ENCODE measurements around the gene EMILIN1.

The EMILIN1 gene

DNA sequence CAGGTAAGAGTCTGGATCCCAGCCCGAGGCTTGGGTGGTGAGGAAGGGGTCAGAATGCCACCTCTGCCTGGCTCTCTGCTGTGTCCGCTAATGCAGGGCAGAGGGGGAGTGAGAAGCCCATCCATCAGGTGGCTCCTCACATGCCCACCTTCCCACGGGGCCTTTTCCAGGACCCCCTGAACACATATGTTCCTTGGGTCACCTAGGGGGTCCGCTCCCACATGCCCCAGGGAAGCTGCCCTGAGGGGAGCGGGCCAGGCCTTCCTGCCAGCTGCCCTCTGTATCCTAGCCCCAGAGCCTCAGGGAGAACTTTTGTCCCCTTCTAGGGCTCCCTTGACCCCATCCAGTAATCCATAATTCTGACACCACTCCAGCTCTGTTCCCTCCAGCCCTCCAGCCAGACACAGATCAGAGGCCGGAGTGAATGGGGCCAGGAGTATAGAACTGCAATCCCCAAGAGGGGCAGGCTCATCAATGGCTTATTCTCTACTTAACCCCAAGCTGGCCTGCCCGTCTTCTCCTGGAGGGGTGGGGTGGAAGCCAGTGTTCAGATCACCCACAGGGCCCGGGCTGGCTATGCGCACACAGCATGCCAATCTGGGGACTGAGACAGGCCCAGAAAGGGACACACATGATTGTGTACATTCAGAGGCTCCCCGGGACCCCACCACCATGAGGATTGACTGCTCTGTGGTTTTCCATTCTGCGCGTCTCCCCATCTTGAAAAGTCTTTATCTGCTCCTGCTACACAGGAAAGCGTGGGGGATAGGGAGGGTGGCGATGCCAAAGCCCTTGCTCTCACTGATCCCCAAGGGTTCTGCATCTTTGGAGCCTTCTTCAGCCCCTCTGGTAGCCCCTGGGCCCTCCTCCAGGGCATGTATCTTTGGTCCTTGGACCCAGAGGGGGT is 1.1 kb downstream of the EMILIN1 start:
- no peak for DNase-seq (ENCODE audit: low read depth, low spot score)

DNA sequence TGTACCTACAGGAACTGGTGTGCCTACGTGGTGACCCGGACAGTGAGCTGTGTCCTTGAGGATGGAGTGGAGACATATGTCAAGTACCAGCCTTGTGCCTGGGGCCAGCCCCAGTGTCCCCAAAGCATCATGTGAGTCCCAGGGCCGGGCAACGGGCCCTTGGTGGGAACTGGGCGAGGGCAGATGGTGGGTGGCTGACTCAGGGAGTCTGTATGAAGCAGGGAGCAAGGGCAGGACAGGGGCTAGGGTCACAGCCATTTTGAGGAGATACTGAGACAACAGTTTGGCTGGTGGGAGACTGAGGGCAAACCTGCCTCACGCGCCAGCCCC is 1.7 kb downstream of the EMILIN1 start:
- no peak for DNase-seq (ENCODE audit: low read depth, low spot score)

DNA sequence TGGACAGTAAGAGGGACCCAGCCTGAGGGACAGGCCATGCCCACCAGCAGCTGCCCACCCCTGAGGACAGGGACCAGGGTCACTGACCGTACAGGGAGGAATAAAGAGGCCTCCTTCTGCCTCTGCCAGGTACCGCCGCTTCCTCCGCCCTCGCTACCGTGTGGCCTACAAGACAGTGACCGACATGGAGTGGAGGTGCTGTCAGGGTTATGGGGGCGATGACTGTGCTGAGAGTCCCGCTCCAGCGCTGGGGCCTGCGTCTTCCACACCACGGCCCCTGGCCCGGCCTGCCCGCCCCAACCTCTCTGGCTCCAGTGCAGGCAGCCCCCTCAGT is 2.2 kb downstream of the EMILIN1 start:
- no peak for DNase-seq (ENCODE audit: low read depth, low spot score)

DNA sequence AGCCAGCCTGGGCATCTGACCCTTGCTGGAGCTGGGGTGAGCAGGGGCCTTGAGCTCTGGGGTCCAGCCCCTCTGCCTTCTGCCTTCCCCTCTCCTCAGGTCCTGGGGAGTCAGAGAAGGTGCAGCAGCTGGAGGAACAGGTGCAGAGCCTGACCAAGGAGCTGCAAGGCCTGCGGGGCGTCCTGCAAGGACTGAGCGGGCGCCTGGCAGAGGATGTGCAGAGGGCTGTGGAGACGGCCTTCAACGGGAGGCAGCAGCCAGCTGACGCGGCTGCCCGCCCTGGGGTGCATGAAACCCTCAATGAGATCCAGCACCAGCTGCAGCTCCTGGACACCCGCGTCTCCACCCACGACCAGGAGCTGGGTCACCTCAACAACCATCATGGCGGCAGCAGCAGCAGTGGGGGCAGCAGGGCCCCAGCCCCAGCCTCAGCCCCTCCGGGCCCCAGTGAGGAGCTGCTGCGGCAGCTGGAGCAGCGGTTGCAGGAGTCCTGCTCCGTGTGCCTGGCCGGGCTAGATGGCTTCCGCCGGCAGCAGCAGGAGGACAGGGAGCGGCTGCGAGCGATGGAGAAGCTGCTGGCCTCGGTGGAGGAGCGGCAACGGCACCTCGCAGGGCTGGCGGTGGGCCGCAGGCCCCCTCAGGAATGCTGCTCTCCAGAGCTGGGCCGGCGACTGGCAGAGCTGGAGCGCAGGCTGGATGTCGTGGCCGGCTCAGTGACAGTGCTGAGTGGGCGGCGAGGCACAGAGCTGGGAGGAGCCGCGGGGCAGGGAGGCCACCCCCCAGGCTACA is 3.8 kb downstream of the EMILIN1 start:
- no peak for DNase-seq (ENCODE audit: low read depth, low spot score)

DNA sequence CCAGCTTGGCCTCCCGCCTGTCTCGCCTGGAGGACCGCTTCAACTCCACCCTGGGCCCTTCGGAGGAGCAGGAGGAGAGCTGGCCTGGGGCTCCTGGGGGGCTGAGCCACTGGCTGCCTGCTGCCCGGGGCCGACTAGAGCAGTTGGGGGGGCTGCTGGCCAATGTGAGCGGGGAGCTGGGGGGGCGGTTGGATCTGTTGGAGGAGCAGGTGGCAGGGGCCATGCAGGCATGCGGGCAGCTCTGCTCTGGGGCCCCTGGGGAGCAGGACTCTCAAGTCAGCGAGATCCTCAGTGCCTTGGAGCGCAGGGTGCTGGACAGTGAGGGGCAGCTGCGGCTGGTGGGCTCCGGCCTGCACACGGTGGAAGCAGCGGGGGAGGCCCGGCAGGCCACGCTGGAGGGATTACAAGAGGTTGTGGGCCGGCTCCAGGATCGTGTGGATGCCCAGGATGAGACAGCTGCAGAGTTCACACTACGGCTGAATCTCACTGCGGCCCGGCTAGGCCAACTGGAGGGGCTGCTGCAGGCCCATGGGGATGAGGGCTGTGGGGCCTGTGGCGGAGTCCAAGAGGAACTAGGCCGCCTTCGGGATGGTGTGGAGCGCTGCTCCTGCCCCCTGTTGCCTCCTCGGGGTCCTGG is 4.5 kb downstream of the EMILIN1 start:
- no peak for DNase-seq (ENCODE audit: low read depth, low spot score)

DNA sequence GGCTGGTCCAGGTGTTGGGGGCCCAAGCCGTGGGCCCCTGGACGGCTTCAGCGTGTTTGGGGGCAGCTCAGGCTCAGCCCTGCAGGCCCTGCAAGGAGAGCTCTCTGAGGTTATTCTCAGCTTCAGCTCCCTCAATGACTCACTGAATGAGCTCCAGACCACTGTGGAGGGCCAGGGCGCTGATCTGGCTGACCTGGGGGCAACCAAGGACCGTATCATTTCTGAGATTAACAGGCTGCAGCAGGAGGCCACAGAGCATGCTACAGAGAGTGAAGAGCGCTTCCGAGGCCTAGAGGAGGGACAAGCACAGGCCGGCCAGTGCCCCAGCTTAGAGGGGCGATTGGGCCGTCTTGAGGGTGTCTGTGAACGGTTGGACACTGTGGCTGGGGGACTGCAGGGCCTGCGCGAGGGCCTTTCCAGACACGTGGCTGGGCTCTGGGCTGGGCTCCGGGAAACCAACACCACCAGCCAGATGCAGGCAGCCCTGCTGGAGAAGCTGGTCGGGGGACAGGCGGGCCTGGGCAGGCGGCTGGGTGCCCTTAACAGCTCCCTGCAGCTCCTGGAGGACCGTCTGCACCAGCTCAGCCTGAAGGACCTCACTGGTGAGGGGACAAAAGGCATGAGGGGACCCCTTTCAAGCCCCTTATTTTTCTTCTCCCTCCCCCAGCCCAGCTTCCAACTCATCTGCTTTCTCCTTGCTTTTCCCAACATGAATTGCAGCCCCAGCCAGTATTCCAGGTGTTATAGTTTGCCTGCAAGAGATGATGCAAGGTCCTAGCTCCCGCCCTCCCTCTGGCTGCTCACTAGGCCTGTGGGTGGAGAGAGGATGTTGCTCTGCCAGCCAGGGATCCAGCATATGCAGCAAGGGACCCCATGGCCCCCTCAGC is 5.2 kb downstream of the EMILIN1 start:
- no peak for DNase-seq (ENCODE audit: low read depth, low spot score)

DNA sequence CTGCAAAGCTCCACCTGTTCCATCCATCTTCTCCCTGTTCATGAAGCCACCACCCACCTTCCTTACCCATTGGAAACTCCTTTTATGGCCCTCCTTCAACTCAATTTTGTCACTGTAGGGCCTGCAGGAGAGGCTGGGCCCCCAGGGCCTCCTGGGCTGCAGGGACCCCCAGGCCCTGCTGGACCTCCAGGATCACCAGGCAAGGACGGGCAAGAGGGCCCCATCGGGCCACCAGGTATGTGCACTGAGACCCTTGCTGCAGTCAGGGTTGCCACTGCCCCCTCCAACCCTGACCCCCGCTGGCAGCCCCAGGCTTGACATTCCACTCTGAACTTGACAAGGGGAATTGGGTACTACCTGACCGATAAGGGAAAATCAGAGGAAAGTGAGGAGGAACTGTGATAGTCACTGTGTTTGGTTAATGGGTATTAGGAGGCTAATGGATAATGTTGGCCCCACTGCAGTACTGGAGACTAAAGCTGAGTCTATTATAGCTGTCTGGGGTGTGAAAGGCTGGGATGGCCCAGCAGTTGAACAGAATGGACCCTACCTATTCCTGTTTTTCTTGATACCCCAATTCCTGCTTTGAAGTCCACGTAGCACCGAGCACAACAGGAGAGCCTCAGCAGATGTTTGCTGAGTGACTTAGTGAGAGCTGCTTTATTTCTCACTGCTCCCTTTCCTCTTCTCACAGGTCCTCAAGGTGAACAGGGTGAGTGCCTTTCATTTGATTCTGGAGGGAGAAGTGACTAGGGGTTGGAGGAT is 6.1 kb downstream of the EMILIN1 start:
- DNase-seq (ENCODE audit: low read depth, low spot score), result no peak

DNA sequence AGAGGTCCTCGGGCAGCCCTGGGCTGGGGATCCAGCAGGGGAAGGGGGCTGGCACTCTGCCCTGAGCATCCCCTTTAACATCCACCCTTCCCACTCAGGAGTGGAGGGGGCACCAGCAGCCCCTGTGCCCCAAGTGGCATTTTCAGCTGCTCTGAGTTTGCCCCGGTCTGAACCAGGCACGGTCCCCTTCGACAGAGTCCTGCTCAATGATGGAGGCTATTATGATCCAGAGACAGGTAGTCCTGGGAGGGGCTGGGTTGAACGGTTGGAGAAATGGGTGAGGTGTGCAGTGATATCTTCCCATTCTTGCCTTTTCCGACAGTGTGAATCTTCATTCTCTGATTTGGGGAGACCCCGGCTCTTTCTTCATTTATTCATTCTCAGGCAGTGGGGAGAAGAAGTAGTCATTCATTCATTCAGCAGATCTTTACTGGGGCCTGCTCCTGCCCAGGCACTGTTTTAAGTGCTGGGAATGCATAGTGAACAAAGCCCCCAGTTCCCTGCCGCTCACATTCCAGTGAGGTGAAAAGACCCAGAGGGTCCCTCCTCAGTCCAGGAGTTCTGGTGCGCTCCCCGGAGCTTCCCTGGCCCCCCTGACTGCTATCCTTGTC is 6.8 kb downstream of the EMILIN1 start:
- no peak for DNase-seq (ENCODE audit: low read depth, low spot score)

DNA sequence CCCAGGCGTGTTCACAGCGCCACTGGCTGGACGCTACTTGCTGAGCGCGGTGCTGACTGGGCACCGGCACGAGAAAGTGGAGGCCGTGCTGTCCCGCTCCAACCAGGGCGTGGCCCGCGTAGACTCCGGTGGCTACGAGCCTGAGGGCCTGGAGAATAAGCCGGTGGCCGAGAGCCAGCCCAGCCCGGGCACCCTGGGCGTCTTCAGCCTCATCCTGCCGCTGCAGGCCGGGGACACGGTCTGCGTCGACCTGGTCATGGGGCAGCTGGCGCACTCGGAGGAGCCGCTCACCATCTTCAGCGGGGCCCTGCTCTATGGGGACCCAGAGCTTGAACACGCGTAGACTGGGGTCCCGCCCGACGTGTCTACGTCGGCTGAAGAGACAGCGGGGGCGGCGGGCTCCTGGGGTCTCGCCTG is 7.3 kb downstream of the EMILIN1 start:
- DNase-seq (ENCODE audit: low read depth, low spot score), result peak; percentile 87

DNA sequence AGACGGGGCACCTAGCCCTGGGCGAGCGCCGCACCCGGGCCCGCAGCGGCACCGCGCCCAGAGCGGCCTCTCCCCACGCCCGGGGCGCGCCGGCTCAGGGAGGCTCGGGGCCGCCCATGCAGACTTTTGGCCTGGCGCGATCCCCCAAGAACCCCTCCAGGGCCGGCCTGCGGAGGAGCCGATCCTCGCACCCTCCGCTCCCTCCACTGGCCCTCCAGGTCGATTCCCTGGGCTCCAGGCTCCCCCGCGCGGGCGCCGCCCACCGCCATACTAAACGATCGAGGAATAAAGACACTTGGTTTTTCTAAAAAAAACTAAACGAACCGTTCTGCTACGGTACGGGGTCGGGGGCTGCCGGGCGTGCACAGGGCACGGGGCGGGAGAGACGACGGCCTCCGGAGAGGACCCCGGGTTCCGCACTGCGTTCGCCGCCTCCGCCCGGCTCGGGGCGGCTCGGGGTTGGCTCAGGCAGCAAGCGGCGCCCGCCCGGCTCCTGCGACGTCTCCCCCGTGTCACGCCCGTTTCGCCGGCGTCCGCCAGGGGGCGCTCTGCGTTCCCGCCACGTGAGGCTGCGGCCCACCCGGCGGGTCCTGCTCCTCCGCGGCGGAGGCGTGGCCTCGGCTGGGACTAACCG is 7.8 kb downstream of the EMILIN1 start:
- peak; percentile 99 for DNase-seq (ENCODE audit: low read depth, low spot score)

DNA sequence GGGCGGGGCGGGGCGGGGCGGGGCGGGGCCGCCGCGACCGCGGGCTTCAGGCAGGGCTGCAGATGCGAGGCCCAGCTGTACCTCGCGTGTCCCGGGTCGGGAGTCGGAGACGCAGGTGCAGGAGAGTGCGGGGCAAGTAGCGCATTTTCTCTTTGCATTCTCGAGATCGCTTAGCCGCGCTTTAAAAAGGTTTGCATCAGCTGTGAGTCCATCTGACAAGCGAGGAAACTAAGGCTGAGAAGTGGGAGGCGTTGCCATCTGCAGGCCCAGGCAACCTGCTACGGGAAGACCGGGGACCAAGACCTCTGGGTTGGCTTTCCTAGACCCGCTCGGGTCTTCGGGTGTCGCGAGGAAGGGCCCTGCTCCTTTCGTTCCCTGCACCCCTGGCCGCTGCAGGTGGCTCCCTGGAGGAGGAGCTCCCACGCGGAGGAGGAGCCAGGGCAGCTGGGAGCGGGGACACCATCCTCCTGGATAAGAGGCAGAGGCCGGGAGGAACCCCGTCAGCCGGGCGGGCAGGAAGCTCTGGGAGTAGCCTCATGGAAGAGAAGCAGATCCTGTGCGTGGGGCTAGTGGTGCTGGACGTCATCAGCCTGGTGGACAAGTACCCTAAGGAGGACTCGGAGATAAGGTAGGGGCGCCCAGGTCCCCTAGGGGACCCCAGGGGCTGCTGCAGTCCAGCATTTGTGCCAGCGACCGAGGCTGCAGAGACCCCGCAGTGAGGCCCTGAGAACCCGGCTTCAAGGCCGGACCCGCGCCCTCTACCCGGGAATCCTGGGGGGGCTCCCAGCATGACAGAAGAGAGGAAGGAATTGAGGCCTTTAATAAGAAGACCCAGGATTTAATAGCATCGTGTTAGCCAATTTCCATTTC is 8.5 kb downstream of the EMILIN1 start, which contains the start of gene KHK:
Gene KHK (plus strand): TSS at position 49 of the 870 bp plus-strand sequence. CDS start 488 bp downstream, at position 537.
- peak; percentile 36 for DNase-seq (ENCODE audit: low read depth, low spot score)

DNA sequence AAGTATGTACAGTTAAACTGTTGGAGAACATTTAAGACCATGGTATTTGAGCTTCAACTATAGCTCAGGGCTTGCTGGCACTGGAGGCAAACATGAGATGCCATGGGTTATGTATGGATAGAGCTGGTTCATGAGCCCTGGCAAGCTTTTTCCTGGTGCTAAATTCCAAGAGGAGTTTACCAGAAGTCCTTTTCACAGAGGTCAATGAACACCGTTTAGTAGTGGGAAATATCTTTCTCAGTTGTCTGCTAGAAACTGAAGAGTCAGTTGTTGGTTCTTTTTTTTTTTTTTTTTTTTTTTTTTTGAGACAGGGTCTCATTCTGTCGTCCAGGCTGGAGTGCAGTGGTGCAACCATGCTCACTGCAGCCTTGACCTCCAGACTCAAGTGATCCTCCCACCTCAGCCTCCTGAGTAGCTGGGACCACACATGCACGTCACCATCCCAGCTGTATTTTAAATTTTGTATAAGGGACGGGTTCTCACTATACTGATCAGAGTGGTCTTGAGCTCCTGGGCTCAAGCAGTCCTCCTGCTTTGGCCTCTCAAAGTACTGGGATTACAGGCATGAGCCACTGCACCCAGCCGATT is 9.5 kb downstream of the EMILIN1 start:
- DNase-seq (ENCODE audit: low read depth, low spot score), result no peak

DNA sequence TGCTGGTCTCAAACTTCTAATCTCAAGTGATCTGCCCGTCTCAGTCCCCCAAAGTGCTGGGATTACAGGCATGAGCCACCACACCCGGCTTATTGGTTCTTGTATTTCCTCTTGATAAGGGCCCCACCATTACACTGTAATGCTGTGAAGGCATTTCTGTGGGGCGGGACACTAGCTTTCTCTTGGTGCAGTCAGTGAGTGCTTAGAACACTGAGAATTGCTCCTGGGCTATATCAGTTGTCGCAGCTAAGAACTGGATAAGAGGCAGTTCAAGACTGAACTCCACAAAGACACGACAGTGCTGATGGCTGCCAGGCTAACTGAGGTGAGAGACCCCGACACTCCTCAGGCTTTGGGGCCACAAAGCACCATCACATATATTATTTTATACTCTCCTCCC is 10.2 kb downstream of the EMILIN1 start:
- no peak for DNase-seq (ENCODE audit: low read depth, low spot score)

DNA sequence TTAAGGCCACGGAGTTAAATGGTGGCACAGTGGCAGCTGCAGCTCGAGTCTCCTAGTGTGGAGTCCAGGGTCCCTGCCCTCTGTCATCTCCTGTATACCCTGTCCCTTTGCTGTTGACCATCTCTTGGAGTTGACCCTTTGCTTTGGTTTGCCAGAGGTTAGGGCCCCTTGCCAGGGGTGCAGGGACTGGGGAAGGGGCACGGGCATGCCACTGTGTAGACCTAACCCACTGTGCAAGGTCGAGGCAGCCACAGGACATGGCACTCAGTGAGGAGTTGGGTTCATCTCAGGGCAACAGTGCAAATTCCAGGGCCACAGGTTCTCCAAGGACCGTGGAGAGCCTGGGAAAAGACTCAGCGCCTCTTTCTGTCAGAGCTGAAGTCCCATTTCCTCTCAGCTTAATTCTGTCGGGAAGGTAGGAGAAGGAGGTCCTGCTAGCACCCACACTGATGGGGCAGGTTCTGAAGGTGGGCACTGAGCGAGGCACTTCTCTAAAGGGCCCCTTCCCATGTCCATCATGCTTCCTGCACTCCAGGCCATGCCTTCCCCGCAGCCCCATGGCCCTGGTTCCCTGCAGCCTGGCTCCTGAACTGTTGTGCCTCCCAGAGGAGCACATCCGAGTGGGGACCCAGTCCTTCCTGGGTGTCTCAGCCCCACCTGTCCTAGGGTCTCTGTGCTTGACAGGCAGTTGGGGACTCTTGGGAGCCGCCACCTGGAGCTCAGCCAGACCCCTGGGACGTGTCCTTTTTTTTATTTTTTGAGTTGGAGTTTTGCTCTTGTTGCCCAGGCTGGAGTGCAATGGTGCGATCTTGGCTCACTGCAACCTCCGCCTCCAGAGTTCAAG is 10.9 kb downstream of the EMILIN1 start:
- DNase-seq (ENCODE audit: low read depth, low spot score), result no peak

DNA sequence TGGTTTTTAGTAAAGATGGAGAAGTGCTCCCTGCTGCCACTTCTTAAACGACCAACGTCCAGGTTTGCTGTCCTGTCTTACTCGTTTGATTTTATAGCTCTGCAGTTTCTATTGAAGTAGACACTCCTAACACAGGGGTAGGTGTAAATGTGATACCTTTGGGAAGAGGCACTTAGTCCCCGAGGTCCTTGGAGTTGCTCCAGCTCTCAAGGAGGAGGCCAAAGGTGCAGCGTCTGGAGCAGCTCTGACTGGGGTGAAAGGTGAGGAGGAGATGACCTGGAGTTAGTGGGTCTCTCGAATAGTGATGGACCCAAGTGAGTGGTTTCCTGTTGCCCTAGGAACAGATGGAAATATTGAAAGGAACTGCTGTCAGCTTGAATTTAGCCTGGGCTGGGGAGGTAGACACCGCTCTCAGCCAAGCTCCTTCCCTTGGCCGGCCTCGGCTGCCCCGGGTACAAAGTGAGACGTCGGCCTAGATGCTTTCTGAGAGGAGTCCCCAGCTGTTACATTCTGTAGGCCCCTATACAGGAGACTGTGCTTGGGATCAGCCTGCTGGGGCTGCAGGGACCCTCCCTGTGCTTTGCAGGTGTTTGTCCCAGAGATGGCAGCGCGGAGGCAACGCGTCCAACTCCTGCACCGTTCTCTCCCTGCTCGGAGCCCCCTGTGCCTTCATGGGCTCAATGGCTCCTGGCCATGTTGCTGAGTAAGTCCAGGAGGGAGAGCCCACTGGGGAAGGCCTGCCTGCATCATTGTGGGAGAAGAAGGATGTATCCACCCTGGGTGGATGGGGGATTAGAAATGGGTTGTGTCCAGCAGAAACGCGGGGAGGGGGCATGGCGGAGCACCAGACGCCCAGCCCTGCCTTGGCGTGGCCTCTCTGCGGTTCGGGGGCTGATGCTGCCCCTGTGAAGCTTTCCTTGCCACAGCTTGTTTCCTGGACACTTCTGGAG is 13.6 kb downstream of the EMILIN1 start:
- DNase-seq (ENCODE audit: low read depth, low spot score), result no peak

DNA sequence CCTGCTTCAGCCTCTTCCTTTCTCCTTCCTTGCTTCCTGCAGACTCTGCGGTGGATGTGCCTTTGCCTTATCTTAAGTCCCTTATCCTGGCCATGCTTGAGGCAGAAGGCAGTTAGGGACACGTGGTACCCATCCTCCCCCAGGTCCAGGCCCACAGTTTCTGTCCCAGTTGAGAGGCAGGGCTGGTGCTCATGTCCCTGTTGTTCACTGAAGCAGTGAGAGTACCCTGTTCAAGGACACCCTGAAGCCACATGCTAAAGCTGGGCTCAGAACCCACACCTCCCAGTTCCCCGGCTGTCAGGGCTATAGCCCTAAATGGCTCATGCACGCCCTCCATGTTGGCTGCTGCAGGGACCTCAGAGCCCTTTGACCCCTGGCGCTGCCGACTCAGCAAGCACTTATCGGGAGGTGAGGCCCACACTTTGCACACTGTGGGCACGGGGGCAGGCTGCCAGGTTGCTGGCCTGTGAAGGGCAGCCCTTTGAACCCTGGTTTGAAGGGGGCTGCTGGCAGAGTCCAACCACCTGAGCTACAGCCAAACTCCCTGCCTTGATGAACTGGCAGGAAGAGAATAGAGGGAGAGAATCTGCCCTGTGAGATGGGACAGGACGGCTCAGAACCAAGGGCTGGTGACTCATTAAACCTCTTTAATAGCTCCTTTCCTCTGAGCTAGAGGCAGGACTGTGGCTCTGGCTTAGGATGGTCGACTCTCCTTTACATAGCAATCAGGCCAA is 14.4 kb downstream of the EMILIN1 start:
- no peak for DNase-seq (ENCODE audit: low read depth, low spot score)
